Upper lobe of right lung (tissue), 1 donor: ENCODE results near the gene GFRA1. TPM values are rescaled to one million over a fixed set of nuclear protein-coding genes. Genes with fewer than 3 reads are reported as not detected.
A peak's percentile ranks its signal among the peaks of the same experiment; 100 is the strongest.
"Not testable (repeated sequence)": the region's sequence is repeated elsewhere in the genome, so short reads cannot be mapped to it uniquely, and the experiment has no call there.

Experiments
- ATAC-seq: fragments of 200-7000 bp; cut with Tn5 transposase; one replicate; pipeline ENCODE4 v1.9.1; 2020; ENCODE audit warnings: mild to moderate bottlenecking, moderate library complexity
- DNase-seq: peaks from one replicate; pipeline ENCODE4 v3.0.0-alpha.2; 2020
- H3K27ac ChIP-seq: fragments of 200-600 bp; one replicate; pipeline ENCODE4 v1.8.0; 2022
- H3K27me3 ChIP-seq: fragments of 200-600 bp; one replicate; pipeline ENCODE4 v1.8.0; 2022; ENCODE audit warnings: mild to moderate bottlenecking
- H3K36me3 ChIP-seq: fragments of 200-600 bp; one replicate; pipeline ENCODE4 v1.8.0; 2022
- H3K4me1 ChIP-seq: fragments of 200-600 bp; one replicate; pipeline ENCODE4 v1.8.0; 2022
- H3K4me3 ChIP-seq: fragments of 200-600 bp; one replicate; pipeline ENCODE4 v1.8.0; 2022; ENCODE audit warnings: mild to moderate bottlenecking
- H3K9me3 ChIP-seq: fragments of 200-600 bp; one replicate; pipeline ENCODE4 v1.8.0; 2022
- CTCF ChIP-seq: fragments of 200-600 bp; IDR thresholded peaks from one replicate; pipeline ENCODE4 v1.8.0; 2022; ENCODE audit warnings: antibody characterized with exemption
- intact Hi-C: fragments of 100-400 bp; cut with DNase I; formaldehyde crosslinking; loops from one replicate; pipeline ENCODE4 v1.11.0; 2022
- total RNA-seq: library from RNA; stranded (reverse); fragmentation: NEBNext Ultra II Directional; extraction: Animal tissue kit (Norgen Biotek cat#: 25700); gene quantifications from one replicate; pipeline ENCODE4 v1.2.1, GENCODE V29; 2021
- donor health status: DM: no; HTN: yes; CAD: no; lungs with severe emphysema.

The GFRA1 gene
- total RNA-seq, 1 donor from 2014 or later, result 3.4 TPM

GRCh38 chr10:116043304-116043703 lies 229.7 kb downstream of the GFRA1 start:
- Histone ChIP-seq H3K36me3 (no peaks in the 10 kb centered on the region), H3K27me3 (no peaks in the 10 kb centered on the region), H3K9me3 (no peaks in the 10 kb centered on the region), H3K4me3 (no peak overlapping the region), H3K27ac (no peak overlapping the region), H3K4me1 (no peaks in the 10 kb centered on the region)
- intact Hi-C loops, result no loop called here
- no peak for ATAC-seq
- TF ChIP-seq CTCF, result no peak
- DNase-seq, result no peak

- TF ChIP-seq CTCF, result no peak
- Histone ChIP-seq H3K9me3 (no peaks in the 10 kb centered on the region), H3K27ac (no peak overlapping the region), H3K4me1 (no peaks in the 10 kb centered on the region), H3K36me3 (no peaks in the 10 kb centered on the region), H3K27me3 (no peaks in the 10 kb centered on the region), H3K4me3 (no peak overlapping the region)
- ATAC-seq, result peak; percentile 19
- intact Hi-C loops, result no loop called here
- no peak for DNase-seq
These were observed 231.1 kb downstream of the GFRA1 start for GRCh38 chr10:116041948-116042347.

GRCh38 chr10:116039612-116040011 lies 233.4 kb downstream of the GFRA1 start:
- DNase-seq, result no peak
- TF ChIP-seq CTCF, result no peak
- no peaks in the 10 kb centered on the region for H3K27me3 ChIP-seq
- intact Hi-C loops, result no loop called here
- H3K4me3 ChIP-seq, result no peak overlapping the region
- H3K4me1 ChIP-seq, result no peaks in the 10 kb centered on the region
- H3K9me3 ChIP-seq, result no peaks in the 10 kb centered on the region
- no peak for ATAC-seq
- no peaks in the 10 kb centered on the region for H3K36me3 ChIP-seq
- no peak overlapping the region for H3K27ac ChIP-seq

GRCh38 chr10:116038259-116038658 lies 234.7 kb downstream of the GFRA1 start:
- no peaks in the 10 kb centered on the region for H3K36me3 ChIP-seq
- intact Hi-C loops, result no loop called here
- H3K27me3 ChIP-seq, result no peaks in the 10 kb centered on the region
- H3K27ac ChIP-seq, result no peak overlapping the region
- ATAC-seq (peak; percentile 59), DNase-seq (no peak)
- H3K4me3 ChIP-seq, result no peak overlapping the region
- H3K9me3 ChIP-seq, result peaks cover under 1% of the 10 kb centered on the region
- no peak for TF ChIP-seq CTCF
- H3K4me1 ChIP-seq, result no peaks in the 10 kb centered on the region

- H3K27ac ChIP-seq, H3K4me3 ChIP-seq, intact Hi-C loops, H3K4me1 ChIP-seq, DNase-seq, H3K9me3 ChIP-seq, H3K36me3 ChIP-seq, ATAC-seq, H3K27me3 ChIP-seq: not testable (repeated sequence)
These were observed 237.6 kb downstream of the GFRA1 start for GRCh38 chr10:116035406-116035805.

- Histone ChIP-seq H3K27ac (no peak overlapping the region), H3K9me3 (peaks cover 4% of the 10 kb centered on the region), H3K4me3 (no peak overlapping the region), H3K27me3 (no peaks in the 10 kb centered on the region), H3K36me3 (no peaks in the 10 kb centered on the region), H3K4me1 (no peaks in the 10 kb centered on the region)
- TF ChIP-seq CTCF, result no peak
- DNase-seq, result no peak
- ATAC-seq, result no peak
- intact Hi-C loops, result no loop called here
These were observed 242.4 kb downstream of the GFRA1 start for GRCh38 chr10:116030576-116030975.
